ENCODE measurements around the gene TMX2. TPM values are rescaled to one million over a fixed set of nuclear protein-coding genes. Genes with fewer than 3 reads are reported as not detected.

TMX2 gene
- total and polyA plus RNA-seq, 9 of the 15 experiments (the other 6 are each of a cell fraction or from before 2014, with no cell fraction given): 176 to 433 (median 227) TPM

DNA sequence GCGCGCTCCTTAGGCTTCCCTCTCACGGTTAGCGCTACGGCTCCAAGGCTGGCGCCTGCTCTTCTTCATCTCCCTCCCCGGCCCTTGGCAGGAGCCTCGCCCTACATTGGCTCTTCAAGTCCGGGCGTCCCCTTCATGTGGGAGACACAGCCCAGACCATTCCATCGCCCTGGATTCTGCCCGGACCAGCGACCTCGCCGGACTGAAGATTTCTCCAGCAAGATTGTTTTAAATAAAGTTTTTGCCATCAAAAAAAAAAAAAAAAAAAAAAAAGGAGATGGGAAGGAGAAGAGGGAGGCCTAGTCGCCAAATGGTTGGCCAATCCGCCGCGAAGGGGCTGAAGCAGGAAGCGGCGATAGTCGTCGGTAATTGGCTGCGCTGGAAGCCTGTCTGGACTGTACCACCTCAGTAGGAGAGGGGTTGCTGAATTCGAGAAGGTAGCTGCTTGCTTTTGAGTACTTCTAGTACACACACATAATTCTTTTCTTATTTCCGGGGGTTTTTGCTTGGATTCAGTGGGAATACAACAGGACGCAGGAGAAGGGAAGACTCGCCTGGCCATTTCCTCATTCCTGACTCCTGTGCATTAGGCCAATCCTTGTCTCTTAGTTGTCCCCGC, 45.2 kb upstream of the TMX2 start (continued):
- TF ChIP-seq, protein P1, sequence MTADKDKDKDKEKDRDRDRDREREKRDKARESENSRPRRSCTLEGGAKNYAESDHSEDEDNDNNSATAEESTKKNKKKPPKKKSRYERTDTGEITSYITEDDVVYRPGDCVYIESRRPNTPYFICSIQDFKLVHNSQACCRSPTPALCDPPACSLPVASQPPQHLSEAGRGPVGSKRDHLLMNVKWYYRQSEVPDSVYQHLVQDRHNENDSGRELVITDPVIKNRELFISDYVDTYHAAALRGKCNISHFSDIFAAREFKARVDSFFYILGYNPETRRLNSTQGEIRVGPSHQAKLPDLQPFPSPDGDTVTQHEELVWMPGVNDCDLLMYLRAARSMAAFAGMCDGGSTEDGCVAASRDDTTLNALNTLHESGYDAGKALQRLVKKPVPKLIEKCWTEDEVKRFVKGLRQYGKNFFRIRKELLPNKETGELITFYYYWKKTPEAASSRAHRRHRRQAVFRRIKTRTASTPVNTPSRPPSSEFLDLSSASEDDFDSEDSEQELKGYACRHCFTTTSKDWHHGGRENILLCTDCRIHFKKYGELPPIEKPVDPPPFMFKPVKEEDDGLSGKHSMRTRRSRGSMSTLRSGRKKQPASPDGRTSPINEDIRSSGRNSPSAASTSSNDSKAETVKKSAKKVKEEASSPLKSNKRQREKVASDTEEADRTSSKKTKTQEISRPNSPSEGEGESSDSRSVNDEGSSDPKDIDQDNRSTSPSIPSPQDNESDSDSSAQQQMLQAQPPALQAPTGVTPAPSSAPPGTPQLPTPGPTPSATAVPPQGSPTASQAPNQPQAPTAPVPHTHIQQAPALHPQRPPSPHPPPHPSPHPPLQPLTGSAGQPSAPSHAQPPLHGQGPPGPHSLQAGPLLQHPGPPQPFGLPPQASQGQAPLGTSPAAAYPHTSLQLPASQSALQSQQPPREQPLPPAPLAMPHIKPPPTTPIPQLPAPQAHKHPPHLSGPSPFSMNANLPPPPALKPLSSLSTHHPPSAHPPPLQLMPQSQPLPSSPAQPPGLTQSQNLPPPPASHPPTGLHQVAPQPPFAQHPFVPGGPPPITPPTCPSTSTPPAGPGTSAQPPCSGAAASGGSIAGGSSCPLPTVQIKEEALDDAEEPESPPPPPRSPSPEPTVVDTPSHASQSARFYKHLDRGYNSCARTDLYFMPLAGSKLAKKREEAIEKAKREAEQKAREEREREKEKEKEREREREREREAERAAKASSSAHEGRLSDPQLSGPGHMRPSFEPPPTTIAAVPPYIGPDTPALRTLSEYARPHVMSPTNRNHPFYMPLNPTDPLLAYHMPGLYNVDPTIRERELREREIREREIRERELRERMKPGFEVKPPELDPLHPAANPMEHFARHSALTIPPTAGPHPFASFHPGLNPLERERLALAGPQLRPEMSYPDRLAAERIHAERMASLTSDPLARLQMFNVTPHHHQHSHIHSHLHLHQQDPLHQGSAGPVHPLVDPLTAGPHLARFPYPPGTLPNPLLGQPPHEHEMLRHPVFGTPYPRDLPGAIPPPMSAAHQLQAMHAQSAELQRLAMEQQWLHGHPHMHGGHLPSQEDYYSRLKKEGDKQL (CRISPR knock-in tag; IDR thresholded peaks at IDR 0.05; ENCODE audit: borderline replicate concordance): no peak
- peak; percentile 100 for TF ChIP-seq ATF7 (IDR thresholded peaks at IDR 0.05)
- TF ChIP-seq SMAD3 (CRISPR knock-in tag; conservative IDR thresholded peaks at IDR 0.05): no peak
- no peak for TF ChIP-seq CHD4 (IDR thresholded peaks at IDR 0.05; ENCODE audit: insufficient read depth, insufficient replicate concordance, low read depth, low read length, poor library complexity, severe bottlenecking)
- no peak for TF ChIP-seq SRSF1 (IDR thresholded peaks at IDR 0.05; ENCODE audit: low read depth, low read length)
- no peak for TF ChIP-seq TAF7 (tag; IDR thresholded peaks at IDR 0.05)
- peak; percentile 76 to 100; a peak in 3 of 4 replicates for TF ChIP-seq FOXK2 (conservative IDR thresholded peaks at IDR 0.05 in 1 of 2, IDR thresholded peaks at IDR 0.05 in 1 of 2; ENCODE audit: low read depth in 2 of 2)
- TF ChIP-seq, protein P2, sequence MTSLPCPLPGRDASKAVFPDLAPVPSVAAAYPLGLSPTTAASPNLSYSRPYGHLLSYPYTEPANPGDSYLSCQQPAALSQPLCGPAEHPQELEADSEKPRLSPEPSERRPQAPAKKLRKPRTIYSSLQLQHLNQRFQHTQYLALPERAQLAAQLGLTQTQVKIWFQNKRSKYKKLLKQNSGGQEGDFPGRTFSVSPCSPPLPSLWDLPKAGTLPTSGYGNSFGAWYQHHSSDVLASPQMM (CRISPR knock-in tag; IDR thresholded peaks at IDR 0.05): no peak
- TF ChIP-seq, protein P3, sequence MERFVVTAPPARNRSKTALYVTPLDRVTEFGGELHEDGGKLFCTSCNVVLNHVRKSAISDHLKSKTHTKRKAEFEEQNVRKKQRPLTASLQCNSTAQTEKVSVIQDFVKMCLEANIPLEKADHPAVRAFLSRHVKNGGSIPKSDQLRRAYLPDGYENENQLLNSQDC (CRISPR knock-in tag; IDR thresholded peaks at IDR 0.05): peak; percentile 8; the same call in 1 of the 2 replicates
- TF ChIP-seq TRIM28 (IDR thresholded peaks at IDR 0.05): no peak; the same call in 1 of the 2 replicates
- no peak for TF ChIP-seq ZNF644 (tag; IDR thresholded peaks at IDR 0.05; ENCODE audit: low read depth)
- TF ChIP-seq, protein P4, sequence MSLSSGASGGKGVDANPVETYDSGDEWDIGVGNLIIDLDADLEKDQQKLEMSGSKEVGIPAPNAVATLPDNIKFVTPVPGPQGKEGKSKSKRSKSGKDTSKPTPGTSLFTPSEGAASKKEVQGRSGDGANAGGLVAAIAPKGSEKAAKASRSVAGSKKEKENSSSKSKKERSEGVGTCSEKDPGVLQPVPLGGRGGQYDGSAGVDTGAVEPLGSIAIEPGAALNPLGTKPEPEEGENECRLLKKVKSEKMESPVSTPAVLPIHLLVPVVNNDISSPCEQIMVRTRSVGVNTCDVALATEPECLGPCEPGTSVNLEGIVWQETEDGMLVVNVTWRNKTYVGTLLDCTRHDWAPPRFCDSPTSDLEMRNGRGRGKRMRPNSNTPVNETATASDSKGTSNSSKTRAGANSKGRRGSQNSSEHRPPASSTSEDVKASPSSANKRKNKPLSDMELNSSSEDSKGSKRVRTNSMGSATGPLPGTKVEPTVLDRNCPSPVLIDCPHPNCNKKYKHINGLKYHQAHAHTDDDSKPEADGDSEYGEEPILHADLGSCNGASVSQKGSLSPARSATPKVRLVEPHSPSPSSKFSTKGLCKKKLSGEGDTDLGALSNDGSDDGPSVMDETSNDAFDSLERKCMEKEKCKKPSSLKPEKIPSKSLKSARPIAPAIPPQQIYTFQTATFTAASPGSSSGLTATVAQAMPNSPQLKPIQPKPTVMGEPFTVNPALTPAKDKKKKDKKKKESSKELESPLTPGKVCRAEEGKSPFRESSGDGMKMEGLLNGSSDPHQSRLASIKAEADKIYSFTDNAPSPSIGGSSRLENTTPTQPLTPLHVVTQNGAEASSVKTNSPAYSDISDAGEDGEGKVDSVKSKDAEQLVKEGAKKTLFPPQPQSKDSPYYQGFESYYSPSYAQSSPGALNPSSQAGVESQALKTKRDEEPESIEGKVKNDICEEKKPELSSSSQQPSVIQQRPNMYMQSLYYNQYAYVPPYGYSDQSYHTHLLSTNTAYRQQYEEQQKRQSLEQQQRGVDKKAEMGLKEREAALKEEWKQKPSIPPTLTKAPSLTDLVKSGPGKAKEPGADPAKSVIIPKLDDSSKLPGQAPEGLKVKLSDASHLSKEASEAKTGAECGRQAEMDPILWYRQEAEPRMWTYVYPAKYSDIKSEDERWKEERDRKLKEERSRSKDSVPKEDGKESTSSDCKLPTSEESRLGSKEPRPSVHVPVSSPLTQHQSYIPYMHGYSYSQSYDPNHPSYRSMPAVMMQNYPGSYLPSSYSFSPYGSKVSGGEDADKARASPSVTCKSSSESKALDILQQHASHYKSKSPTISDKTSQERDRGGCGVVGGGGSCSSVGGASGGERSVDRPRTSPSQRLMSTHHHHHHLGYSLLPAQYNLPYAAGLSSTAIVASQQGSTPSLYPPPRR (CRISPR knock-in tag; IDR thresholded peaks at IDR 0.05; ENCODE audit: borderline replicate concordance): no peak
- no peak for TF ChIP-seq CBFA2T3 (IDR thresholded peaks at IDR 0.05)
- TF ChIP-seq, protein P5, sequence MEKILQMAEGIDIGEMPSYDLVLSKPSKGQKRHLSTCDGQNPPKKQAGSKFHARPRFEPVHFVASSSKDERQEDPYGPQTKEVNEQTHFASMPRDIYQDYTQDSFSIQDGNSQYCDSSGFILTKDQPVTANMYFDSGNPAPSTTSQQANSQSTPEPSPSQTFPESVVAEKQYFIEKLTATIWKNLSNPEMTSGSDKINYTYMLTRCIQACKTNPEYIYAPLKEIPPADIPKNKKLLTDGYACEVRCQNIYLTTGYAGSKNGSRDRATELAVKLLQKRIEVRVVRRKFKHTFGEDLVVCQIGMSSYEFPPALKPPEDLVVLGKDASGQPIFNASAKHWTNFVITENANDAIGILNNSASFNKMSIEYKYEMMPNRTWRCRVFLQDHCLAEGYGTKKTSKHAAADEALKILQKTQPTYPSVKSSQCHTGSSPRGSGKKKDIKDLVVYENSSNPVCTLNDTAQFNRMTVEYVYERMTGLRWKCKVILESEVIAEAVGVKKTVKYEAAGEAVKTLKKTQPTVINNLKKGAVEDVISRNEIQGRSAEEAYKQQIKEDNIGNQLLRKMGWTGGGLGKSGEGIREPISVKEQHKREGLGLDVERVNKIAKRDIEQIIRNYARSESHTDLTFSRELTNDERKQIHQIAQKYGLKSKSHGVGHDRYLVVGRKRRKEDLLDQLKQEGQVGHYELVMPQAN (IDR thresholded peaks at IDR 0.05; ENCODE audit: borderline replicate concordance): 0 out of 2 replicates have a peak, but pooled peaks have one; percentile 8
